ENCODE measurements around the gene SETD2.
"Not testable (repeated sequence)": the region's sequence is repeated elsewhere in the genome, so short reads cannot be mapped to it uniquely, and the experiment has no call there.

The SETD2 gene

DNA sequence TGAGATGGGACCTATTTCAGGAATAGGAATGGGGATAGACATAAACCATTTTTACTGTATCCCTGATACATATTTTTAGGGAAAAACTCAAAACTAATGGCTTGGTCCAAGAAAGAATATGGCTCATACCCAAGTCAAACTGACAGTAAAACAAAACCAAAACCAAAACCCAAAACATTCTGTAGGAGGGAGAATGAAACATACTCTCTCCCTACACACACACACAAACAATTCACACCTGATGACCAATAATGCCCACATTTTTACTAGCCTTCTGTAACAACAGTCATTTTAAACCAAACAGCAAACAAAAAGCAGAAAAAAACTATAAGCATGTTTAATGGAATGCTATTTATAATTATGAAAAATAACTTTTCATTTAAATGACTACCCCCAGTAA is 109.5 kb downstream of the SETD2 start:
- Histone ChIP-seq H3K27ac (no peak overlapping the region), H3K4me3 (no peak overlapping the region)
- no peak for DNase-seq (ENCODE audit: low spot score)
- TF ChIP-seq, protein P1, sequence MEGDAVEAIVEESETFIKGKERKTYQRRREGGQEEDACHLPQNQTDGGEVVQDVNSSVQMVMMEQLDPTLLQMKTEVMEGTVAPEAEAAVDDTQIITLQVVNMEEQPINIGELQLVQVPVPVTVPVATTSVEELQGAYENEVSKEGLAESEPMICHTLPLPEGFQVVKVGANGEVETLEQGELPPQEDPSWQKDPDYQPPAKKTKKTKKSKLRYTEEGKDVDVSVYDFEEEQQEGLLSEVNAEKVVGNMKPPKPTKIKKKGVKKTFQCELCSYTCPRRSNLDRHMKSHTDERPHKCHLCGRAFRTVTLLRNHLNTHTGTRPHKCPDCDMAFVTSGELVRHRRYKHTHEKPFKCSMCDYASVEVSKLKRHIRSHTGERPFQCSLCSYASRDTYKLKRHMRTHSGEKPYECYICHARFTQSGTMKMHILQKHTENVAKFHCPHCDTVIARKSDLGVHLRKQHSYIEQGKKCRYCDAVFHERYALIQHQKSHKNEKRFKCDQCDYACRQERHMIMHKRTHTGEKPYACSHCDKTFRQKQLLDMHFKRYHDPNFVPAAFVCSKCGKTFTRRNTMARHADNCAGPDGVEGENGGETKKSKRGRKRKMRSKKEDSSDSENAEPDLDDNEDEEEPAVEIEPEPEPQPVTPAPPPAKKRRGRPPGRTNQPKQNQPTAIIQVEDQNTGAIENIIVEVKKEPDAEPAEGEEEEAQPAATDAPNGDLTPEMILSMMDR (IDR thresholded peaks at IDR 0.05), result no peak

DNA sequence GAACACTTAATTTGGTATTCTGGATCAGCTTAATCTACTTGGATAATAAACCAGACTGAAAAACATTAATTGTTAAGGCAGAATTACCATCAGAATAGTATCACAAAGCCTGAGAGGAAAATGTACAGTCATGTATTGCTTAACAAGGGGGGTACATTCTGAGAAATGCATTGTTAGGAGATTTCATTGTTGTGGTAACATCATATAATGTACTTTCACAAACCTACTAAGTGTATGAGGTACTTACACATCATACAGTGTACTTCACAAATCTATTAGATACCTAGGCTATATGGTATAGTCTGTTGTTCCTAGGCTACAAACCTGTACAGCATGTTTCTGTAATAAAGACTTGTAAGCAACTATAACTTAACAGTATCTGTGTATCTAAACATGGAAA is 116.2 kb downstream of the SETD2 start:
- H3K4me3 ChIP-seq, result no peak overlapping the region
- no peak overlapping the region for H3K27ac ChIP-seq
- TF ChIP-seq, protein P1 (IDR thresholded peaks at IDR 0.05), result no peak
- DNase-seq (ENCODE audit: low spot score), result no peak

DNA sequence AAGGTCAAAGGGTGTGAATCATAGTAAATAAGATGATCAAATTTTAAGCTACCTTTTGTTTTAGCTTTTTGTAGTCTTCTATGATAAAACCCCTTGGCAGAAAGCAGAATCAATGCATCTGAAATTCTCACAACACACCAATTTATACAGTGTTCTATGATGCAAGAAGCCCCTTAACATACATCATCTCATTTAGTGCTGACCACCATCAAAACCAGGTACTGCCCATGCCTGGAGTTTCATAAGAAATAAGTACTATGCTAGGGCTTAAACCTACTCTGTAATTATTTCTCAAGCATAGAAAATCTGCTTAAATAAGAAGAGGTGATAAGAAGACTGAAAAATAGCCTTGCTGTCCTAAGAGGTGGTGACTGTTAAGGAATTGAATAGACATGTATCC is 116.8 kb downstream of the SETD2 start:
- TF ChIP-seq, protein P1 (IDR thresholded peaks at IDR 0.05), result no peak
- Histone ChIP-seq H3K27ac (no peak overlapping the region), H3K4me3 (no peak overlapping the region)
- no peak for DNase-seq (ENCODE audit: low spot score)

DNA sequence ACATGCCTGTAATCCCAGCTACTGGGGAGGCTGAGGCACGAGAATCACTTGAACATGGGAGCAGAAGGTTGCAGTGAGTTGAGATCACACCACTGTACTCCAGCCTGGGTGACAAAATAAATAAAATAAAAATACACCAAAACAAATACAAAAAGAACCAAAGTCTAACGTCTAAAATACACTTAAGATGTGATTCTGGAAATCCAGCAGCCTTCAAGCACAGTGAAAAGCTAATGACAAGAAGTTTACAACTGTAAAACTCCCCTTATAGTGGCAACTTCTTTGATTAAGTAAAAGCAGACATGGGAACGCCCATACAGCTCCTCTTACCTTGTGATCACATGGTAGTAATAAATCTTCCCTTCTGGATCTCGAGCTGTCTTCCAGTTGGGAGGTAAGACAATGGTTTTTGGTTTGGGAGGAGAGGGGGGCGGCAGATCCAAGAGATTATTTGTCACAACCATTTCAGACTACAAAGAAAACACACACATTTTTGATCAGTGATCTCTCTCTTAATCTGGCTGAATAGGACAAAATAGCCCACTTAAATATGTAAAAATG is 121.6 kb downstream of the SETD2 start:
- H3K4me3 ChIP-seq, result no peak overlapping the region
- TF ChIP-seq, protein P1 (IDR thresholded peaks at IDR 0.05), result no peak
- DNase-seq (ENCODE audit: low spot score), result no peak
- H3K27ac ChIP-seq, result no peak overlapping the region

DNA sequence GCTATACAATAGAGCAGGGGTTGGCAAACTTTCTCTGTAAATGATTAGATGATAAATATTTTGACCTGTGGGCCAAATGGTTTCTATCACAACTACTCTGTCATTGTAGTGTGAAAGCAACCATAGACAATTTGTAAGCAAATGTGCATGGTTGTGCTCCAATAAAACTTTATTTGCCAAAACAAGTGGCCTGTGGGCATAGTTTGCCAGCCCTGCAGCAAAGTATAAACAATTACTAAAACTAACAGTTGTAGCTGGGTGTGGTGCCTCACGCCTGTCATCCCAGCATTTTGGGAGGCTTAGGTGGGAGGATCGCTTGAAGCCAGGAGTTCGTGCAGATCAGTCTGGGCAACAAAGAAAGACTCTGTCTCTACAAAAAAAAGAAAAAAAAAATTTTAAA is 122.8 kb downstream of the SETD2 start:
- H3K4me3 ChIP-seq, result no peak overlapping the region
- no peak for DNase-seq (ENCODE audit: low spot score)
- TF ChIP-seq, protein P1 (IDR thresholded peaks at IDR 0.05), result no peak
- H3K27ac ChIP-seq, result no peak overlapping the region

DNA sequence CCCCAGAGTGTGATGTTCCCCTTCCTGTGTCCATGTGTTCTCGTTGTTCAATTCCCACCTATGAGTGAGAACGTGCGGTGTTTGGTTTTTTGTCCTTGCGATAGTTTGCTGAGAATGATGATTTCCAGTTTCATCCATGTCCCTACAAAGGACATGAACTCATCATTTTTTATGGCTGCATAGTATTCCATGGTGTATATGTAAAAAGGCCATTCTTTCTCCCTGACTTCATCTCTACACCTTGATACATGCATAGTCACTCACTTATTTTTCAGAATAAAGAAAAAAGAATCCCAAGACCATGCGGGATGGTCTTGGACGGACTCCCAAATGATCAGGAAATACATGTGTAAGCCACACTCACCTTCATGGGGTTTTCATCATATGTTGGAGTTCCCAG is 126.6 kb downstream of the SETD2 start:
- H3K27ac ChIP-seq; DNase-seq (ENCODE audit: low spot score); H3K4me3 ChIP-seq: not testable (repeated sequence)

DNA sequence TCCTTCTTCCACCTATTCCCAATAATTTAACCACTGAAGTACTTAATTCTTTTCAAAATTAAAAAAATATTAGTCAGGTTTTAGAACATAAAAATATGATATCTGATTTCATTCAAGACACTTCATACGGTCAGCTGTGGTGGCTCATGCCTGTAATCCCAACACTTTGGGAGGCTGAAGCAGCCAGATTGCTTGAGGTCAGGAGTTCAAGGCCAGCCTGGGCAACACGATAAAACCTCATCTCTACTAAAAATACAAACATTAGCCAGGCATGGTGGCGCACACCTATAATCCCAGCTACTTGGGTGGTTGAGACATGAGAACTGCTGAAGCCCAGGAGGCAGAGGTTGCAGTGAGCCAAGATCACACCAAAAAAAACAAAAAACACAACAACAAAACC is 127.8 kb downstream of the SETD2 start:
- TF ChIP-seq, protein P1 (IDR thresholded peaks at IDR 0.05), result no peak
- DNase-seq (ENCODE audit: low spot score), result no peak
- Histone ChIP-seq H3K4me3 (no peak overlapping the region), H3K27ac (no peak overlapping the region)

DNA sequence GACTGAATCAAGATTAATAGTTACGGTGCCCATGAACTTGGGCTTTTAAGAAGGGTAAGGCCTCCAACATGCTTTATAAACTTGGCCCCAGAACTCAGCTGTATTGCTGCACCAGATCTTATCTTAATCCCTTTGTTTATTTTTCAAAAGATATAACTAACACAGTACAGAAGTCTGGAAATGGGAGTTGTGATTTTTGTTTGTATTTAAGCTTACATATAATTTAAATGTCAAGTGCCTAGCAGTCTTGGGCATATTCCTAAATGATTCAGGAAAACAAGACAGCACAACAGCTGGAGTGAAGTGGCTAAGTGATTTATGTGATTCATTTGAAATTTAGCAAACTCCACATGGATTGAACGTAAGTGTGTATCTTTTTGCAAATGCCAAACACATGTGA is 128.3 kb downstream of the SETD2 start:
- Histone ChIP-seq H3K27ac (no peak overlapping the region), H3K4me3 (no peak overlapping the region)
- no peak for DNase-seq (ENCODE audit: low spot score)
- TF ChIP-seq, protein P1 (IDR thresholded peaks at IDR 0.05), result no peak

All from coronary artery (tissue), 2 donors.